Hepatic stellate cell (primary cell): ENCODE results near the gene RNF17.

Source experiments
- DNase-seq: peaks from one replicate; pipeline ENCODE4 v3.0.0; 2011; ENCODE audit warnings: low spot score

Gene RNF17

DNA sequence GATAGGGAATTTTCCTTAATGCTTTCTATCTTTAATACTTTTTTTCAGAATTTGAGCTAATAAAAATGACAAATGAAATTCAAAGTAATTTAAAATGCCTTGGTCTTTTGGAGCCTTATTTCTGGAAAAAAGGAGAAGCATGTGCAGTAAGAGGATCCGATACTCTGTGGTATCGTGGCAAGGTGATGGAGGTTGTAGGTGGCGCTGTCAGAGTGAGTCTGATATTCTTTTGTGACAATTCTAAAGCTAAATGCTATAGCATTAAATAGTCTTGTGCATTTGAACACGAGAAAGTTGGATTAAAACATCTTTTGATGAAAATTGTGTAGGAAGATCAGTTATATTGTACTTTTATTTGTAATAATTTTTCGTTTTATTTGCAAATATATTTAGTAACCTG, 95.0 kb downstream of the RNF17 start:
- no peak for DNase-seq

- DNase-seq = no peak
Observed at GRCh38 chr13:24860770-24861169, 96.8 kb downstream of the RNF17 start.

GRCh38 chr13:24861617-24862362, 97.8 kb downstream of the RNF17 start:
- DNase-seq = no peak

DNA sequence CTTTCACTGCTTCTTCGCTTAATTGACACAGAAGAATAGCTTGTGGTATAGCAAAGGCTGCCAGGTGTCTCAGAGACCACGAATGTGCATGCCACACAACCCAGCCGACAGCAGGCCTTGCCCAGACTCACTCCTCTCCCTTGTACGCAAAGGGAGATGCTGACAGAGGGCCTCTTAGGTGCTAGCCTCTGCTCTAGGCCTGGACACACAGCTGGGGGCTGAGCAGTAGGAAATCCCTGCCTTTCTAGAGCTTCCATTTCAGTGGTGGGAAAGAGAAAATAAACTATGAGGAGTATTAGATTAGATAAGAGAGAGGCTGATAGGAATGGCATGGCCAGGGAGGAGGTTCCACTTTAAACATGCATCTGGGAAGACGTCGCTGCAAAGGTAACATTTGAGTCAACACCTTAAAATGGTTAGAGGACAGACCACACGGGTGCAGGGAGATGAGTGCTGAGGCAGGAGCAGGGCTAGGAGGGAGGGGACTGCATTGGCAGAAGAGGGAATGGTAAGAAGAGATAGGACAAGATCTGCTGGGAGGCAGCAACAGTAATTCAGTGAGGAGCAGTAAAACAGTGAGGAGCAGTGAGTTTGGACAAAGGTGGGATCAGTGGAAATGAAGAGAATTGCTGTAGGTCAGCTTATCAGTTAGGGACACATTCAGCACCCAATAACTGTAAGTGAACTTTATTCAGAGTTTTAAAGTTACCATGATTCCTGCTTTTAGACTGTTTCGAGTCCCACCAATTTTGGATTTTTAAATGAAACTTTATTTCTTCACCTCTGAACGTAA, 100.0 kb downstream of the RNF17 start:
- no peak for DNase-seq

DNA sequence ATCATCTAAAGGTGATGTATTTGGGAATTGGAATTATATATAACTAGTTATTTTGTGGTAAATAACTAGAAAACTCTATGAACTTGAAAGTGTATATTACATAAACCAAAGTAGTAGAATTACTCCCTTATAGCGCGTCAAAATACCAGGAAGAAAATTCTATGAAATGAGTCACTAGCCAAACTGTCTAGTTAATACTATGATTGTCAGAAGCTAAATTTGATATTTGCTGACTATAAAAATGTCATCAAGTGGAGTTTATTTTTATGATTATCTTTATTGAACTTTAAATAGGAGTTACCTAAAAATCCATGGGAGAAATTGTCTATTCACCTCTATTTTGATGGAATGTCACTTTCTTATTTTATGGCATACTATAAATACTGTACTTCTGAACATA, 100.6 kb downstream of the RNF17 start:
- DNase-seq = no peak

- no peak for DNase-seq
Observed at GRCh38 chr13:24865163-24865953, 101.4 kb downstream of the RNF17 start.

GRCh38 chr13:24866488-24866887, 102.5 kb downstream of the RNF17 start:
- DNase-seq = no peak

GRCh38 chr13:24868874-24869273, 104.9 kb downstream of the RNF17 start:
- DNase-seq = no peak

DNA sequence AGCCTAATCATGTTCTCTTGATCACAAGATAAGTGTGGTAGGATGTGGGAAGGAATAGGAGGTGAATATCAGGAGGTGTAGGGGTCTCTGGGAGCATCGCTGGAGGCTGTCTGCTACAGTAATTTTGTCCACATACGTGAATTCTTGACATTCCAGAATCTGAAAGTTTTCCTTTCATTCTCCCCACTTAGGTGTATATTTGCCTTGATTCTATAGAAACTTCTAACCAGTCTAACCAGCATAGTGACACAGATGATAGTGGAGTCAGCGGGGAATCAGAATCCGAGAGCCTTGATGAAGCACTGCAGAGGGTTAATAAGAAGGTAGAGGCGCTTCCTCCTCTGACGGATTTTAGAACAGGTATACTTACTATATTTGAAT, 106.4 kb downstream of the RNF17 start:
- no peak for DNase-seq

DNA sequence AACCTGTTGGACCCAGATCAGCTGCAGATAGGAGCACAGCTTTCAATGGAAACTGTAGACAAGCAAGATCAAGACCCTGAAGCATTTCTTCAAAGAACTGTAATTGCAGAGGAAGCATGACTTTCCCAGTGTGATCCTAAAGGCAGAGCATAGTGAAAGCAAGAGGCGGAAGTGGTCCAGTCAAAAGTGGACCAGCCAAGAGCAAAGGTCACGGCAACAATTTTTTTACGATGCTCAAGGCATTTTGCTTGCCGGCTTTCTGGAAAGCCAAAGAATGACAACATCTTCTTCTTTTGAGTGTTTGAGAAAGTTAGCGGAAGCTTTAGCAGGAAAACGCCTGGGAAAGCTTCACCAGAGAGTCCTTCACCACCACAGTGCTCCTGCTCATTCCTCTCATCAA, 111.6 kb downstream of the RNF17 start:
- no peak for DNase-seq

- DNase-seq = no peak
Observed at GRCh38 chr13:24877531-24877930, 113.6 kb downstream of the RNF17 start.

- no peak for DNase-seq
Observed at GRCh38 chr13:24878340-24878739, 114.4 kb downstream of the RNF17 start.

- no peak for DNase-seq
Observed at GRCh38 chr13:24882665-24883064, 118.7 kb downstream of the RNF17 start.

DNA sequence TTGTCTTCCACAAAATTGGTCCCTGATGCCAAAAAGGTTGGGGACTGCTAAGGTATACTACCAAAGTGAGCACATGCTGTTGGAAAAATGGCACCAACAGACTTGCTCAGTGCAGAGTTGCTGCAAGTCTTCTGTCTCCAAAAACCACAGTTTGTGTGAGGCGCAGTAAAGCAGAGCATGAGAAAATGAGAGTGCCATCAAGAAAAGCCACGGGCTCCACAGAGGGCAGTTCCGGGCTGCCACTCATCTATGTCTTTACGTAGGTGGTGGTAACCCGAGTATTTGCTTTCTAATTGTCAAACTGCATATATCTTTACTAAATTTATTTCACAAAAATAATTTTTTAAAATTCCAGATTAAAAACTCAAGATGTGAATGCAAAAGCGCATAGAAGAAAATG, 123.8 kb downstream of the RNF17 start:
- no peak for DNase-seq

DNA sequence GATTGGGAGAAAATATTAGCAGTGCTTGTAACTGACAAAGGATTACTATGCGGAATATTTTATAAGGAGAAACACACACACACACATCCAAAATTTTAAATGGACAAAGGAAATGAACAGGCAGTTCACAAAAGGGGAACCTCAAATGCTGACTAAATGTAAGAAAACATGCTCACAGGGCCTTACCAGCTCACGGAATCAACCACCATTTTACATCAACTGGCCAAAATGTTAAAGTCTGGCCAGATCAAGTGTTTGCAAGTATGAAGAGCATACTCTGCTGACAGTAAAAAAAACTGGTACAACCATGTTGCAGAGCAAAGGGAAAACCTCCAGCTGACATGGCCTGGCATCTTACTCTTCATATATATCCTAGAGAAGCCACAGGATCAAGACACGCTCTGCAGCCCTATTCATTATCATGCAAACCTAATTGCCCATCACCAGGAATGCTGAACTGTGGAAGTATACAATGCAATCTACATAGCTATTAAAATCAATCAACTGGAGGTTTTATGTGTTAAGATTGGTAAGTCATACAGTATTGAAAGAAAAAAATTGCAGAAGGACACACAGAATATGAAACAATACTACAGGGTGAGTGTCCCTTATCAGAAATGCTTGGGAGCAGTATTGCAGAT, 124.4 kb downstream of the RNF17 start:
- no peak for DNase-seq

GRCh38 chr13:24890256-24890655, 126.3 kb downstream of the RNF17 start:
- no peak for DNase-seq

- DNase-seq = no peak
Observed at GRCh38 chr13:24891476-24892108, 127.6 kb downstream of the RNF17 start.

- DNase-seq = no peak
Observed at GRCh38 chr13:24892829-24893228, 128.9 kb downstream of the RNF17 start.

GRCh38 chr13:24893863-24894262, 129.9 kb downstream of the RNF17 start:
- no peak for DNase-seq

GRCh38 chr13:24894277-24894971, 130.5 kb downstream of the RNF17 start:
- DNase-seq = no peak

GRCh38 chr13:24894972-24895300, 131.0 kb downstream of the RNF17 start:
- DNase-seq = no peak
